Measurements from ENCODE around the gene GPR17.

GPR17 gene, protein sequence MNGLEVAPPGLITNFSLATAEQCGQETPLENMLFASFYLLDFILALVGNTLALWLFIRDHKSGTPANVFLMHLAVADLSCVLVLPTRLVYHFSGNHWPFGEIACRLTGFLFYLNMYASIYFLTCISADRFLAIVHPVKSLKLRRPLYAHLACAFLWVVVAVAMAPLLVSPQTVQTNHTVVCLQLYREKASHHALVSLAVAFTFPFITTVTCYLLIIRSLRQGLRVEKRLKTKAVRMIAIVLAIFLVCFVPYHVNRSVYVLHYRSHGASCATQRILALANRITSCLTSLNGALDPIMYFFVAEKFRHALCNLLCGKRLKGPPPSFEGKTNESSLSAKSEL

DNA sequence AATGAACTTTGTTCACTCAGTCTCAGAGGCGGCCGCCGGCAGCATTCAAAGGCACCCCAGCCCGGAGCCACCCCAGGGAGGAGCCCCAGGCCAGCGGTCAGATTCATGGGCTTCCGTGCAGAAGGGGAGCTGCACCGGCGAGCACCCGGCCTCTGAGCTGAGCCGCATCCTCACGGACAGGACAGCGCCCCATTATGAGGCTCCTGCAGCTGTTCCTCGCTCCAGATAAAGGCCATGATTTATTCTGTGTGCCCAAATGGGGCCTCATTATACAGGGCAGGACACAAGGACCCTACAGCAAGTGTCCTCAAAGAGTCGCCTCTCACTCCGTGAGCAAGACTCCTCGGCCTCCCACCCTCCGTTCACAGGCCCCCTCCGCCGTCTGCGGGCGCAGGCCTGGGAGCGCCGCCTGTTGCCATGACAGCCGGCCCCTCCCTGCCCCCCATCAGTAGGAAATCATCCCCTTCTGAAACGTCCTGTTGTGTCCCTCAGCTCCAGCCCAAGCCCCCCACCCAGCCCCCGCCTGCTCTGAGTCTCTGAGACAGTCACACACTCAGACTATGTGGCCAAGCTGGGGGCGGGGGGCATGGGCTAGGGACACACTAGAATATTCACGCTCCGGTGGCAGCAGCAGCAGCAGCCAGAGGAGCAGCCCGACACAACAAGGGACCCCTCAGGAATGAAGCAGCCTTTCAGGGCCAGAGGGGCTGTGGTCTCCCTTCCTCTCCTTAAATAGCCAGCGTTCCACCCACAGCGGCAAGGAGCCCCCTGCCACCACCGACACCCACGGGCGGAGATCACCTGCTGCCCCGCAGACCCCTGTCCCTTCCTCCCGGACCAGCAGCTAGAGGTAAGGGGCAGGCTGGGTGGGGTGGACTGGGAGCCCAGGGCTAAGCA lies at the start of gene GPR17:
Gene GPR17 (plus strand): TSS at position 759 of the 897 bp plus-strand sequence. CDS start 4,583 bp downstream, outside the sequence.
- no peak for DNase-seq

DNA sequence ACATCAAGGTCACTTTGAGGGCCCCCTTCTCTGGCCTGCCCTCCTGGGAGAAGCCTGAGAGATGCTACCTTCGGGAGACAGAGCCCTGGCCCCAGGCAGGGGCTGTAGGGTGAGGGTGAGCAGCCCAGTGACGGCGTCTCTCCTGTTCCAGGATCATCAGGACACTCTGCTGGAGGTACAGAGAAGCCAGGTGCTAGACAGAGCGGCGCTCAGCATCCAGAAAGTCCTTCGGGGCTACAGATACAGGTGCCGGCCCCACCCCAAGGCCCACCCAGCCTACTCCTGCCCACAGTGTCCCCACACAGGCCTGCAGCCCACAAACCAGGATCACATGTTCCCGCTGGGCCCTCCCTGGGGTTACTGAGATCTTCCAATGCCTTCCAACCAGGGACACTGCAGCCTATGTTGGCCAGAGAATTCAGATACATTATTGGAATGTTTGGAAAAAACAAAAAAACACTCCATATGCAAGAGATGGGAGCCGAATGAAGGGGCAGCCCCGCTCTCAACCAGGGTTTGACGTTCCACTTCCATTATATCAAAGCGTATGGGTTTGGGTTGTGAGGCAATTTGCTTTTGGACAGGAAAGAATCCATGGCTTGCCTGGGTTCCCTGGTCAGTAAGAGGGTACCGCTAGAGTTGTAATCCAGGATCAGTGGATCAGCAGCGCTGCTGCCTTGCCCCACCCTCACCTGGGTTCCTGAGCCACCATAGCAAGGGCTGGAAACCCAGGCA lies 49.5 kb upstream of the GPR17 start:
- DNase-seq: no peak

DNA sequence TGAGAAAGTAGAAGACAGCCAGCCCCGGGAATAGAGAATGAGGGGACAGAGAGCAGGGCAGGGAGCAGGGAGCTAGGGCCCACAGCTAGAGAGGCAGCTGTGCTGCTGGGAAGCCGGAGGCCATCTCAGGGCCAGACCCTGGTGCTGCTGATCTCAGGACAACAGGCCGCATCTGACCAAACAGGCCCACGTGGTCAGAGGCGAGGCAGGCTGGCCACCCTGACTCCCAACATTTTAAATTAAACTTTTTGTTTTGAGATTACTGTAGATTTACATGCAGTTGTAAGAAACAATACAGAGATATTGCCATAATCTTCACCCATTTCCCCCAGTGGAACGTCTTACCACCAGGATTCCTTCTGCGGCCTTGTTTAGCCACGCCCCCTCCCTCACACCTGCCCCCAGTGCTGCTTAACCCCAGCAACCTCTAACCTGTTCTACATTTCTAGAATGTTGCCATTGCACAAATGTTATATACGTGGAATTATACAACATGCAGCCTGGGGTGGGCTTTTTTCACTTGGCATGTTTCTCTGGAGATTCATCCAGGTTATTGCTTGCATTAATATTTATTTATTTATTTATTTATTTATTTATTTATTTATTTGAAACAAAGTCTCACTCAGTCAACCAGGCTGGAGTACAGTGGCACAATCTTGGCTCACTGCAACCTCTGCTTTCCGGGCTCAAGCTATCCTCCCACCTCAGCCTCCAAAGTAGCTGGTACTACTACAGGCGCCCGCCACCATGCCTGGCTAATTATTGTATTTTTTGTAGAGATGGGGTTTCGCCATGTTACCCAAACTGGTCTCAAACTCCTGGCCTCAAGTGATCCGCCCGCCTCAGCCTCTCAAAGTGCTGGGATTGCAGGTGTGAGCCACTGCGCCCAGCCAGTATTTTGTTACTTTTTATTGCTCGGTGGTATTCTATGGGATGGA lies 48.6 kb upstream of the GPR17 start:
- no peak for DNase-seq

DNA sequence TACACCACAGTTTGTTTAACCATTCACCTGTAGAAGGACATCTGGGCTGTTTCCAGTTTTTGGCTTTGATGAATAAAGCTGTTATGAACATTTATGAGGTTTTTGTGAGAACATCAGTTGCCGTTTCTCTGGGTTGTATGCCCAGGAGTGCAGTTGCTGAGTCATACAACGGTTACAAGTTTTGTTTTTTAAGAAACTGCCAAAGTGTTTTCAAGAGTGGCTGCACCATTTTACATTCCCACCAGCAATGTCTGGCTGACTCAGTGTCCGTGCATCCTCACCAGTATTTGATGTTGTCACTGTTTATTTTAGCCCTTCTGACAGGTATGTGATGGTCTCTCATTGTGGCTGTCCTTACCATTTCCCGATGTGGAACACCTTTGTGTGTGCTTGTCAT lies 48.0 kb upstream of the GPR17 start:
- DNase-seq: no peak

DNA sequence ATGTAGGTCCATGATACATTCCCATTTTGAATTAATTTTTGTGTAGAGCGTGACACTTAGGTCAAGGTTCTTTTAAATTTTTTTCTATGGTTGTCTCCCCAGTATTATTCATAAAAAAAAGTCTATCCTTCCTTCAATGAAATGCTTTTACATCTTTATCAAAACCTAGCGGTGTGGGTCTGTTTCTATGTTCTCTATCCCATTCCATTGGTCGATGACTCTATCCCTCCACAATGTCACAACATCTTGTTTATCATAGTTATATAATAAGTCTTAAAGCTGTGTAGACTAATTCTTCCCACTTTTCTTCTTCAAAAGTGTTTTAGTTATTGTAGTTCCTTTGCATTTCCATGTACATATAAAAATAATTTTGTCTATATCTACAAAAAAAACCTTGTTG lies 47.2 kb upstream of the GPR17 start:
- DNase-seq: no peak

DNA sequence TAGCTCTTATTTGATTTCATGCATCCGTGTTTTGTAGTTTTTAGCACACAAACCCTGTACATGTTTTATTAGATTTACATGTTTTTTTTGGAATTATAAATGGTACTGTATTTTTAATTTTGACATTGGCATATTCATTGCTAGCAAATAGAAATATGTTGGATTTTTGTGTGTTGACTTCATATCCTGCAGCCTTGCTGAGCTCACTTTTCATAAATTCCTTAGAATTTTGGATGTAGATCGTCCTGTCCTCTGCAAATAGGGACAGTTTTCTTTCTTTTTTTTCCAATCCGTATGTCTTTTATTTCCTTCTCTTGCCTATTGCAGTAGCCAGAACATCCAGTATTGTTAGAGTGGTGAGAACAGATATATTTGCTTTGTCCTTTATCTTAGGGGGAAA lies 46.7 kb upstream of the GPR17 start:
- DNase-seq: no peak

DNA sequence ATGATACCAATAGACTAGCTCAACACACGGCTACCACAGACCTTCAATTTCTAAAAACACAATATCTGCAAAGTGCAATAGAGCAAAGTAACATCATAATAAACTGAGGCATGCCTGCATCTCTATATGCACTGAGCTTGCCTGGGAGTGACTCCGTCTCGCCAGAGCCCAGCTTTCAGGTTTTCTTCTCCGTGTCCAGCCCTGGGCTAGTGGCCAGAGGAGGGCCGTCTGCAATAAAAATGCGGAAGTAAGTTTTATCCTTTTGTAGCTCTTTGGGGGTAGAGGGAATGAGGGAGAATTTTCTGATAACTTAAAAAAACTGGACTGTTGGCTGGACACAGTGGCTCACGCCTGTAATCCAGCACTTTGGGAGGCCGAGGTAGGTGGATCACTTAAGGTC lies 41.0 kb upstream of the GPR17 start:
- no peak for DNase-seq

DNA sequence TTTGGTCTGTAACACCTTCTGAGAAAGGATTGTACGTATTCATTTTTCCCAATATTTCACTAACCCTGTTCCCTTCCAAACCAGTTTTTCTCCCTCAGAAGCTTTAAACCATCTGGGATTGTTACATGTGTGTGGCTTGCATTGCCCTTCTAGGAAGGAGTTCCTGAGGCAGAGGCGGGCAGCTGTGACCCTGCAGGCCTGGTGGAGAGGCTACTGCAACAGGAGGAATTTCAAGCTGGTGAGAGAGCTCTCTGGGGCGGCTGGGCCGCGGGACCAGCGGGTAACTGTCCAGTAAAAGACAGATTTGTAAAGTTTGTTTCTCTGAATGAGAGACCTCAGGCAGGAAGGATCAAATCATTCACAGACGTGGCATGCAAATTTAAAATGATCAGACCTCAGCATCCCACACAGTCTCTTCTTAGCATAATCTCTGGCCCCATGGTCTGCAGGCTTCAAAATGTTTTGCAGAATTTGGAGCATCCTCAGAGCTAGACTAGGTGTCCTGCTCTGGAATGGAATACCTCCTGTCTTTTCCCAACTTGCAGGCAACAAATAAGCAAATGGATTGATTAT lies 40.2 kb upstream of the GPR17 start:
- no peak for DNase-seq

DNA sequence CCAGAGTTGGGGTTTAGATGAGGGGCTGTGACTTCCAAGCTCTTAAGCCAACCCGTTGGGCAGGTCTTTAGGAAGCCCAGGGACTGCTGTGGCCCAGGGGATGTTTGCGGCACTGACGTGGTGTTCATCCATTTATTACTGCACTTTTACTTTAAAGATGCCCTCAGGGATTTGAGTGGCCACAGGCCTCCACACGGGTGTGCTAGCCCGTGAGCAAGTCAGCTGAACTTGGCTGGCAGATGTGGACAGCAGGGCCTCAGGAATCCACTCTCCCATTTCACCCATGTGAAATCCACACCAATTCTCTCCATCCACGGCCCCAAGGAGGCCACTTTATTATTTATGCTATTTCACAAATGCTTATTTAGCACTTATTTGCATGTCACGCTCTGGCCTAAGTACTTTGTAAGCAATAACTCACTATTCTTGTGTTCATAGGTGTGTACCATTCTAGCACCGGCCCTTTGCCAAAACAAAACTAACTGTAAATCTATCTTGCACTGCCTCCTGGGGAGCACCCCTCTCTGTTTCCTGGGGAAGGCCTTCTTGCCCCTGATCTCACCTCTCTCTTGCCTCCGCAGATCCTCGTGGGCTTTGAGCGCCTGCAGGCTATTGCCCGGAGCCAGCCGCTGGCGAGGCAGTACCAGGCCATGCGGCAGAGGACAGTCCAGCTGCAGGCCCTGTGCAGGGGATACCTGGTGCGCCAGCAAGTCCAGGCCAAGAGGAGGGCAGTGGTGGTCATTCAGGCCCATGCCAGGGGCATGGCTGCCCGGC lies 39.1 kb upstream of the GPR17 start:
- no peak for DNase-seq

DNA sequence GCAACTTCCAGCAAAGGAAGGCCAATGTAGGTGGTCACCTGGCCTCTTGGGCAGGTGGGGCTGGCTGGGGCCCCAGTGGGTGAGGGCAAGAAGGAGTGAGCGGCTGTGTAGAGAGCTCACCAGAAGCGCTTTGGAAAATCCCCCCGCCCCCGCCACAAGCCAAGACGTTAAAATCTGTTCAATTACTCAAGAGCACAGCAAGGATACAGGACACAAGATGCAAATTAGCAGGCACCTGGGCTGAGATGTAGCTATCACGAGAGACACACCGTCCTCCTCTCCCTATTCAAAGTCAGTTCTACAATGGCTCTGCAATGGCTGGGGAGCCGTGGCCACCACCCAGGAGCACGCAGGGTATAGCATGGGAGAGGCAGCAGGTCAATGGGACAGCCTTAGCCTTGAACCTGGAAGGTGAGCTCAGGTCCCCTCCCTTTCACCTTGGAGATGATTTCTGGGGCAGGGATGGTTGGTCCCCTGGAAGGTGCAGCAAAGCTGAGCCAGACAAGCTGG lies 38.5 kb upstream of the GPR17 start:
- DNase-seq: no peak

DNA sequence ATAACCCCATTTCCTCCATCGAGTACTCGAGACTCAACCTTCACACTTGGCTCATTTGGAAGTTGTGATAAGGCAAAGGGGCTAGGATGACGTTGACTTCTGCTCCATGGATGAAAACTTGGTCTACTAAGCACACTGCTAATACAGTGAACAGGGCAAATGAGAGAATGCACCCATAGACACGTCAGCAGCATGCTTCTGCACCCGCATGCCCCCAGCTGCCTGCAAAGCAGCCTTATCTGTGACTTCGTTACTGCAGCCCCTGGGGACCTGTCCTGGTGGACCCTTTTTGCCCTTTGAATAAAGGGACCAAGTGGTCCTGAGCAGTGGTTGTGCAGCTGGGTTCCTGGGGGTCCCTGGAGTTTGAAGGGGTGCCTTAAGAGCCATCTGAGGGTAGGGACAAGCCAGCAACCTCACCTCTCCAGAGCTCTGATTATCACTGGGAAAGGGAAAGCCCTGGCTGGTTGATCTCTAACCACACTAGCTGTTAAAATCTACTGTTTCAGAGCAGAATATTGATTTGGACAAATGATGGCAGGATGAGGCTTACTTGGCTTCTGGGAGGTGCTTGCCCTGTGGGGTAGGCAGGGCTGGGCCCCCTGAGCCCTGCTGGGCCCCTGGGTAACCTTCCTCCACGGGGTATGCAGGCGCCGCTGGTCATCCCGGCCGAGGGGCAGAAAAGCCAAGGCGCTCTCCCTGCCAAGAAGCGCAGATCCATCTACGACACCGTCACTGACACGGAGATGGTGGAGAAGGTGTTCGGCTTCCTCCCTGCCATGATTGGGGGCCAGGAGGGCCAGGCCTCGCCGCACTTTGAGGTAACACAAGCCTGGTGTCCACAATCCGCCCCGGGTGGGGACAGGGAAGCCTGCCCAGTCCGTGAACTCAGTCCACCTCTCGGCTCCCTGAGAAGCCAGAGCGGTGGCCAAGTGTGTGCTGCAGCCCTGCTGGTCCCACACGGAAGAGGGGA lies 37.6 kb upstream of the GPR17 start:
- no peak for DNase-seq

DNA sequence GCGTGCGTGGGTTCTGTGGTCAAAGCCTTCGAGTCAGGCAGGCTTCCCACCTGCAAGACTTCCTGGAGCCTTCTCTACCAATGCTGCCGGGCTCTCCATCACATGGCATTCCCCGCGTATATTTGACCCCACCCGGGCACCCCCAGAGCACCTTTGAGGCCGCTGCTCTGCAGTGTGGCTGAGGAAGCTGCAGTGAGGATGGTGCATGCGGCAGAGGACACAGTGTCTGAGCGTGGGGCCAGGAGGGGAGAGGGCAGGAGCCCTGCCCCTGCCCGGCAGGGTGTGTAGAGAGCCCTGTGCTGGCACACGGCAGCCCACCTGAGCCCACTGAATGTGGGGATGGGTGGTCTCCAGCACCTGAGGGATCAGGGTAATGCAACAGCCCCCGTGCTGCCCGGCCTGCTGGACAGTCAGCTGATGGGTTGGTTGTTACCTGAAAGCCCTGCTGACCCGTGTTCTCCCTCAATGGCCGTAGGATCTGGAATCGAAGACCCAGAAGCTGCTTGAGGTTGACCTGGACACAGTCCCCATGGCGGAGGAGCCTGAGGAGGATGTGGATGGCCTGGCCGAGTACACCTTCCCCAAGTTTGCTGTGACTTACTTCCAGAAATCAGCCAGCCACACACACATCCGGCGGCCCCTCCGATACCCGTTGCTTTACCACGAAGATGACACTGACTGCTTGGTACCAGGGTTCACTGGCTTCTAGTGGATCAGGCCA lies 36.8 kb upstream of the GPR17 start:
- no peak for DNase-seq

DNA sequence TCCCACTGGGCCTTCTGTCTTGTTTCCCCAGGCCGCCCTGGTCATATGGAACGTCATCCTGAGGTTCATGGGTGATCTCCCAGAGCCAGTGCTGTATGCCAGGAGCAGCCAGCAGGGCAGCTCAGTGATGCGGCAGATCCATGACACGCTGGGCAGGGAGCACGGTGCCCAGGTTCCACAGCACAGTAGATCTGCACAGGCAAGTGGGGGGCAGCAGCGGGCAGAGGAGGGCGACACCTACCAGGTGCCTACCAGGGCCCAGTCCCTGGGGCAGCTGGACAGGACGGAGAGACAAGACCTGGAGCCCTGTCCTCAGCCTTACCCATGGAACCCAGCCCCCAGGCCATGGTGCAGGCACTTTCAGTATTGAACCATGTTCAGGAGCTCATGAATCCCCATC lies 36.1 kb upstream of the GPR17 start:
- no peak for DNase-seq

DNA sequence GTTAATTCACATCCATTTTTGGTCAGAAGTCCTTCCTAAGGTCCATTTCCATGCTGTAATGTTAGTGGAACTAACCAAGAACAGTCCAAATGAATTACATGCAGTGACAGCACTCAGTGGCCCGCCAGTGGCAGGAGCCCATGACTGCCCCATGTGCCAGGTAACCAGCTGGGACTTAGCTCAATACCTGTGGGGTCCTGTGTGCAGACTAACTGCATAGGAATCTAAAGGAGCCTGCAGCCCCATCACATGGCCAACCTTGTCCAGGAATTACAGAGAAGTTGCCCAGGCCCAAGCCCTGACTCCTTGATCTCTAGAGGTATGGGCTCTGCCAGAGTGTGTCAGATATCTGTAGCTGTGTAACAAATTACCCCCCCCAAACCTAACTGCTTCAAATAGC lies 35.4 kb upstream of the GPR17 start:
- no peak for DNase-seq

DNA sequence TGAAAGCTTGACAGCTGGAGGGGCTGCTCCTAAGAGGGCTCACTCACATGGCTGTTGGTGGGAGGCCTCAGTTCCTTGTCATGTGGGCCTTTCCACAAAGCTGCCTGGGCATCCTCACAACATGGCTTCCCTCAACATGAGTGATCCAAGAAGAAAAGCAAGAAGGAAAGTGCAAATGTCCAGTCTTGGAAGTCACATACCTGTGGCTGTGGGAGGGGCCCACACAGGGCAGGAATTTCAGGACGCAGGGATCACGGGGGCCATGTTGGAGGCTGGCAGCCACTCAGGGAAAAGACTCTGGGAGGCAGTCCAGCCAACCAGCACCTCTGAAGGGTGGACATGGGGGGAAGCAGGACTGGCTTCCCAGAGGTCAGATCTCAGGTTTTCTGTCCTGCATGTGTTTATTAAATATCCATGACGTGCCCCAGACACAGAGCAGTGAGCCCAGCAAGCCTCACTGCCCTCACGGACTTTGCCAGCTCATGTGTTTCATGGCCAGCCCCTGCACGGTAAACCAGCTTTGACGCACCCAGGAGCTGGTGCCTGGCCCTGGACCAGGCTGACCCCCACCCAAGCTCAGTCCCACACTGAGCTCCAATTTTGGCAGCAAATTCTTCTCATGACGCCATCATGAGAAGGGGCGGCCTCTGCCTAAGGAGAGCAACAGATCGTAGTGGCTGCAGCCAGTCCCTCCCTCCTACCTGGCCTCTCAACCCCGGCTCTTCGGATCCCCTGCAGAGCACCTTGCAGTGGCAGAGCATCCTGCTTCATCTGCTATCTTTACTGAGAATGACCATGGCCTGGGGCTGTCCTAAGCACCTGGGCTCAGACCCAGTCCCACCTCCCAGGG lies 34.7 kb upstream of the GPR17 start:
- DNase-seq: no peak

DNA sequence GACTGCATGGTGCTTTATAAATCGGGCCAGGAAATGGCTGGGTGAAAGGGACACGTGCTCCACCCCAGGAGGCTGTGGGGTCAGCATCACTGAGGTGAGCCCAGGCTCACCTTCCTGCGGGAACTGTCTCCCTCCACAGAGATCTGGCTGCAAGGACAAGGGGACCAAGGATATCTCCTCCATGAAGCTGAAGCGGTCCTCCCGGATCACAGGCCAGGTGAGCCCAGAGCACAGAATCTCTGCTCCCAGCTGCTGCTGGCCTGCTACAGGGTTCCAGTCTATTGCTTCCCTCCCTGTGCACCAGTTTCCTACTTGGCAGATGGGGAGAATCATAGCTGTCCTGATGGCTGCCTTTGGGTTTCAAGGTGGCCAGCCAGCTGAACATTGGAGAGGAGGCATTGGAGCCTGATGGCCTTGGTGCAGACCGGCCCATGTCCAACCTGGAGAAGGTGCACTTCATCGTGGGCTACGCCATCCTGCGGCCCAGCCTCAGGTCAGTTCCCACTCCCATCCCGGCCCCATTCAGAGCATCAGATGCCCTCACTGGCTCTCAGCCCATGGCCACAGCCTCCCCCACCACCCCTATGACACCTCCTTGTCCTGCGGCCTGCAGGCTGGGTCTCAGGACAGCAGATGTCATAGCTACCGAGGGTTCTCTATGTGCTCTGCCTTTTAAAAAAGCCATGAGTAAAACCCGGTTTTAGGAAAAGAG lies 33.7 kb upstream of the GPR17 start:
- no peak for DNase-seq

DNA sequence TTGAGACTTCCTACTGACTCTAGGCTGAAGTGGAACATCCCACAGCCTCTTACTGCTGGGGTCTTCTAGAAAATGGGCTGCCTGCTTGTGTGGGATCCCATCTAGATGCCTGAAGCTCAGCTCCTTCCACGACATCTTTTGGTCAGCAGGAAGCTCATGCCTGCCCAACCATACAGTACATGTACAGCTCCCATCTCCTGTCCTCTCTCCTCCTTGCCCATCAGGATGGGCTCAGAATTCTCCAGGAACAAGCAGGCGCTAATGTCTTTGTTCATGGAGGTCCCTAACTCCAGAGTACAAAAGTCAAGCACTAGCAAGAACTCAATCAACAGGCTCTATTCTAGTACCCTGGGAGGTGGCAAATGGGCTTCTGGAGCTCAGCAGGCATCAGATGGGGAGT lies 31.7 kb upstream of the GPR17 start:
- no peak for DNase-seq

Data from DMS53 (cell line).